OCI-LY1 (cell line): ENCODE data around the gene DNAJC16.

Source experiments
- H2AFZ ChIP-seq: fragments of 200-600 bp; sonication (generic), shearing (Covaris generic); 2 replicates; pipeline ENCODE4 v1.6.0; 2014; ENCODE audit warnings: antibody characterized with exemption, mild to moderate bottlenecking, low read length
- H3F3A ChIP-seq: fragments of 200-600 bp; sonication (generic), shearing (Covaris generic); 2 replicates; pipeline ENCODE4 v1.6.0; 2014; ENCODE audit warnings: mild to moderate bottlenecking, antibody characterized with exemption, low read length, moderate library complexity; ENCODE audit not compliant: insufficient read depth
- H3K27ac ChIP-seq: fragments of 200-600 bp; sonication (generic); 2 replicates; pipeline ENCODE4 v1.5.1; 2014; ENCODE audit warnings: low read length, mixed run types, mild to moderate bottlenecking, low read depth; ENCODE audit not compliant: poor library complexity, severe bottlenecking
- H3K27me3 ChIP-seq: fragments of 200-600 bp; sonication (generic); 2 replicates; pipeline ENCODE4 v1.6.0; 2014; ENCODE audit warnings: antibody characterized with exemption, mild to moderate bottlenecking, low read length, moderate library complexity; ENCODE audit not compliant: insufficient read depth
- H3K36me3 ChIP-seq: fragments of 200-600 bp; sonication (generic); 2 replicates; pipeline ENCODE4 v1.6.1; 2014; ENCODE audit warnings: mild to moderate bottlenecking, antibody characterized with exemption, low read length, moderate library complexity, mixed read lengths; ENCODE audit not compliant: insufficient read depth
- H3K4me1 ChIP-seq: fragments of 200-600 bp; sonication (generic); 2 replicates; pipeline ENCODE4 v1.5.1; 2014; ENCODE audit warnings: mild to moderate bottlenecking, low read length, moderate library complexity; ENCODE audit not compliant: insufficient read depth, severe bottlenecking
- H3K4me2 ChIP-seq: fragments of 200-600 bp; sonication (generic), shearing (Covaris generic); 2 replicates; pipeline ENCODE4 v1.6.1; 2014; ENCODE audit warnings: low read length
- H3K4me3 ChIP-seq: fragments of 200-600 bp; sonication (generic); 2 replicates; pipeline ENCODE4 v1.5.1; 2014; ENCODE audit warnings: low read length, low read depth, mild to moderate bottlenecking, mixed read lengths; ENCODE audit not compliant: poor library complexity, severe bottlenecking
- H3K79me2 ChIP-seq: fragments of 200-600 bp; shearing (Covaris generic); 2 replicates; pipeline ENCODE4 v1.6.1; 2016; ENCODE audit warnings: mixed run types, low read length, mixed read lengths; ENCODE audit not compliant: insufficient read depth
- H3K9ac ChIP-seq: fragments of 200-600 bp; sonication (generic), shearing (Covaris generic); 2 replicates; pipeline ENCODE4 v1.6.1; 2014; ENCODE audit warnings: mild to moderate bottlenecking, low read length, mixed read lengths
- H3K9me2 ChIP-seq: fragments of 200-600 bp; sonication (generic), shearing (Covaris generic); 2 replicates; pipeline ENCODE4 v1.6.1; 2014; ENCODE audit warnings: low read depth, mild to moderate bottlenecking, low read length, mixed read lengths
- H3K9me3 ChIP-seq: fragments of 200-600 bp; shearing (Covaris generic); 2 replicates; pipeline ENCODE4 v1.6.1; 2014; ENCODE audit warnings: low read length, mixed read lengths
- H4K20me1 ChIP-seq: fragments of 200-600 bp; sonication (generic), shearing (Covaris generic); 2 replicates; pipeline ENCODE4 v1.6.0; 2016; ENCODE audit warnings: mild to moderate bottlenecking, low read length; ENCODE audit not compliant: insufficient read depth
- EZH2 ChIP-seq: fragments of 200-600 bp; sonication (generic), shearing (Covaris generic); IDR thresholded peaks from 2 replicates; pipeline ENCODE4 v1.8.0; 2017; ENCODE audit warnings: borderline replicate concordance, mixed run types, mild to moderate bottlenecking, antibody characterized with exemption, low read length, moderate library complexity, mixed read lengths
- TF ChIP-seq, protein P1 (sequence below): fragments of 200-600 bp; sonication (generic), shearing (Covaris generic); IDR thresholded peaks from 2 replicates; pipeline ENCODE4 v1.5.1; 2017; ENCODE audit warnings: mild to moderate bottlenecking, antibody characterized with exemption, low read length, moderate library complexity, mixed read lengths

Gene DNAJC16

DNA sequence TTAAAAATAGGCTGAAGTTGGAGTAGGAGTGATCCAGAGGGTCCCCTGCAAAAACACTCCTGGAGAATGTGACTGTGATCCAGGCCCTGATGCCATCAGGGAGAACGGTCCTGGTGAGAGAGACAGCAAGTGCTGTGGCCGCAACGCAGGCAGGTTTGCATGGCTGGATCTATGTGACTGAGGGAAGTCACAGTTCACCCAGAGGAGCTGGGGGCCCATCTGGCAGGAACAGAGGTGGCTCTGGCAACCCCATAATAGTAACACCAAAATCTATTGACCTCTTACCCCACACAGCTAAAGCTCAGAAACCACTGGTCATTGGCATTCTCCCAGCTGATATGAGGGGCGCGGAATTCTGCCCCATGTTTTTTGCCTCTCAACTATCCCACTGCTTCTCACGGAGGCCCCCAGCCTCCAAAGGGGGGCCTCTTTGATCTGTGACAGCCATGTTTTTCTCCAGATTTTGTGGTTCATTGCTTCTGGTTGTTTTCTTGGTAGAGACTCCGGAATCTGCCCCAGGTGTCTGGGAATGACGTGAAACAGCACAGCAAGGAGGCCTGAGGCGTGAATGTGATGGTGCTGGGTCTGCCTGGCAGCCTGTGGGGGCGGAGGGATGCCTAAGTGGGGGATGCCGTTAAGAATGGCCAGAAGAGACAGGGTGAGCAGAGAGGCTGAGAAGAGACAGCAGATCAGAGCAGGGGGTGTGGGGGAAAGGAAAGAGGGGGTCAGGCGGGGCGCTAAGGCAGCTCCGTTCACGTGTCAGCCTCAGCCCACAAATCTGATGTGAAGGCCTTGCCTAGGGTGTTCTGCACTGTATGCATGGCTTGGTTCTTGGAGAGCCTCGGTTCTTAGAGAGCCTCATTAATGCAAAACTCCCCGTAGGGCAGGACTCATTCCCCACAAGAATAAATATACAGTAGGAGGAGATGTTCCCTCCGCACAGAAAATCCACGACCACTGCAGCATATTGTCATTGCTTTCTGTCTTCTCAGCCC is 26.2 kb upstream of the DNAJC16 start:
- Histone ChIP-seq H3K9me2 (no peaks in the 10 kb centered on the region), H4K20me1 (no peaks in the 10 kb centered on the region), H3K4me2 (no peak overlapping the region), H3K4me1 (no peaks in the 10 kb centered on the region), H3F3A (no peaks in the 10 kb centered on the region; the same call in 1 of the 2 replicates), H3K27ac (no peak overlapping the region), H3K9me3 (no peaks in the 10 kb centered on the region), H3K36me3 (no peaks in the 10 kb centered on the region), H2AFZ (no peak overlapping the region), H3K27me3 (no peaks in the 10 kb centered on the region), H3K9ac (no peak overlapping the region), H3K79me2 (no peaks in the 10 kb centered on the region), H3K4me3 (no peak overlapping the region)
- no peak for TF ChIP-seq EZH2
- TF ChIP-seq, protein P1, sequence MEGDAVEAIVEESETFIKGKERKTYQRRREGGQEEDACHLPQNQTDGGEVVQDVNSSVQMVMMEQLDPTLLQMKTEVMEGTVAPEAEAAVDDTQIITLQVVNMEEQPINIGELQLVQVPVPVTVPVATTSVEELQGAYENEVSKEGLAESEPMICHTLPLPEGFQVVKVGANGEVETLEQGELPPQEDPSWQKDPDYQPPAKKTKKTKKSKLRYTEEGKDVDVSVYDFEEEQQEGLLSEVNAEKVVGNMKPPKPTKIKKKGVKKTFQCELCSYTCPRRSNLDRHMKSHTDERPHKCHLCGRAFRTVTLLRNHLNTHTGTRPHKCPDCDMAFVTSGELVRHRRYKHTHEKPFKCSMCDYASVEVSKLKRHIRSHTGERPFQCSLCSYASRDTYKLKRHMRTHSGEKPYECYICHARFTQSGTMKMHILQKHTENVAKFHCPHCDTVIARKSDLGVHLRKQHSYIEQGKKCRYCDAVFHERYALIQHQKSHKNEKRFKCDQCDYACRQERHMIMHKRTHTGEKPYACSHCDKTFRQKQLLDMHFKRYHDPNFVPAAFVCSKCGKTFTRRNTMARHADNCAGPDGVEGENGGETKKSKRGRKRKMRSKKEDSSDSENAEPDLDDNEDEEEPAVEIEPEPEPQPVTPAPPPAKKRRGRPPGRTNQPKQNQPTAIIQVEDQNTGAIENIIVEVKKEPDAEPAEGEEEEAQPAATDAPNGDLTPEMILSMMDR = no peak

DNA sequence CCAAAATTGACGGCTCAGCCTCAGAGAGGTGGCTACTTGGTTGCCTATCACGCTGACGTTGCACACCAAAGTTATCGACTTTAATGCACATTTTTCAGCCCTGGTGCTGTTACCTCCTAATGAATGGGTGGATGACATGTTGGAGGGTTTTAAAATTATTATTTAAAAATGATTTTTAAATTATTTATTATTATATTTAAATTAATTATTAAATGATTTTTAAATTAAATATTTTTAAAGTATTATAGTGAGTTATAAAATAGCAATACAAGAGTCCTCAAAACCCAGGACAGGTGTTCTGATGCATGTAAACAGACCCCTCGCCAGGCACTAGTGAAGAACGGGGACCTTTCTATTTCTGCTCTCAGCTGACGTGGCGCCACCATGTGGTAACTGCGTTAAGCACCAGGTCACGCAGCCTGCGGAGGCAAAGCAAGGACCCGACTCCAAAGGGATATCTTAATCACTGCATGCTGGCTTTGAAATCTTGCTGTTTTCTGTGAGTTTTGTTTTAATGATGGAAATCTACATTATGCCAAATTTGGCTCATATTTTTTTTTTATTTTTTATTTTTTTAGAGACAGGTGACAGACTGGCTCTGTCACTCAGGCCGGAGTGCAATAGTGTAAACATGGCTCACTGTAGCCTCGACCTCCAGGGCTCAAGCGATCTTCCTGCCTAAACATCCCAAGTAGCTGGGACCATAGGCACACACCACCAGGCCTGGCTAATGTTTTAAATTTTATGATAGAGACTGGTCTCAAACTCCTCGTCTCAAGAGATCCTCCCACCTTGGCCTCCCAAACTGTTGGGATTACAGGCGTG is 25.2 kb upstream of the DNAJC16 start:
- Histone ChIP-seq H3K4me1 (no peaks in the 10 kb centered on the region), H3K9me2 (no peaks in the 10 kb centered on the region), H3K79me2 (no peaks in the 10 kb centered on the region), H3K4me2 (no peak overlapping the region), H3K9me3 (no peaks in the 10 kb centered on the region), H3K4me3 (no peak overlapping the region), H3K27me3 (no peaks in the 10 kb centered on the region), H3F3A (no peaks in the 10 kb centered on the region), H3K27ac (no peak overlapping the region), H3K36me3 (no peaks in the 10 kb centered on the region), H3K9ac (no peak overlapping the region), H4K20me1 (no peaks in the 10 kb centered on the region), H2AFZ (no peak overlapping the region)
- TF ChIP-seq, protein P1 = peak; percentile 80
- TF ChIP-seq EZH2 = no peak

DNA sequence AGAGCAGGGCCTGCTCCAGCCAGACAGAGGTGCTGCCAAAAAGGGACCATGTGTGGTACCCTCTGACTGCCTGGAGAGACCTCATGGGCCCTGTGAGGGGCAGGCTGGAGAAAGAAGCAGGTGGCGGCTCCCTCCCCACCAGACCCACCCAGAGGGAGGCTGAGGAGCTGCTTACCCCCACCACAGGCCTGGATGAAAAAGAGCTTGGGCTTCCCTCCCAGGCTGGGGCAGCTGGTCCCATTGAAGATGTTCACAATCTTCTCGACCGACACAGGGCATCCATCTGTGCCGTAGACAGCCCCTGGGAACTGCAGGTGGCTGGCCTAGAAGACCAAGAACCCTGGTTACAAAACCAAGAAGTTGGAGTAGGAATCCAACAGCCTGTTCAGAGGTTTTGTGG is 22.2 kb upstream of the DNAJC16 start:
- Histone ChIP-seq H3F3A (no peaks in the 10 kb centered on the region), H3K9me2 (no peaks in the 10 kb centered on the region), H3K27me3 (no peaks in the 10 kb centered on the region), H3K36me3 (no peaks in the 10 kb centered on the region), H3K9ac (no peak overlapping the region), H4K20me1 (no peaks in the 10 kb centered on the region), H3K4me3 (no peak overlapping the region), H3K9me3 (no peaks in the 10 kb centered on the region), H3K4me1 (peaks cover 7% of the 10 kb centered on the region), H2AFZ (no peak overlapping the region), H3K27ac (no peak overlapping the region), H3K79me2 (no peaks in the 10 kb centered on the region), H3K4me2 (no peak overlapping the region)
- TF ChIP-seq, protein P1 = no peak
- TF ChIP-seq EZH2 = no peak
